Measurements from ENCODE around the gene IFNL1. TPM values are rescaled to one million over a fixed set of nuclear protein-coding genes. Genes with fewer than 3 reads are reported as not detected.
"Not testable (repeated sequence)": the region's sequence is repeated elsewhere in the genome, so short reads cannot be mapped to it uniquely, and the experiment has no call there.

Gene IFNL1
- total RNA-seq, 1 donor from 2014 or later: not detected

DNA sequence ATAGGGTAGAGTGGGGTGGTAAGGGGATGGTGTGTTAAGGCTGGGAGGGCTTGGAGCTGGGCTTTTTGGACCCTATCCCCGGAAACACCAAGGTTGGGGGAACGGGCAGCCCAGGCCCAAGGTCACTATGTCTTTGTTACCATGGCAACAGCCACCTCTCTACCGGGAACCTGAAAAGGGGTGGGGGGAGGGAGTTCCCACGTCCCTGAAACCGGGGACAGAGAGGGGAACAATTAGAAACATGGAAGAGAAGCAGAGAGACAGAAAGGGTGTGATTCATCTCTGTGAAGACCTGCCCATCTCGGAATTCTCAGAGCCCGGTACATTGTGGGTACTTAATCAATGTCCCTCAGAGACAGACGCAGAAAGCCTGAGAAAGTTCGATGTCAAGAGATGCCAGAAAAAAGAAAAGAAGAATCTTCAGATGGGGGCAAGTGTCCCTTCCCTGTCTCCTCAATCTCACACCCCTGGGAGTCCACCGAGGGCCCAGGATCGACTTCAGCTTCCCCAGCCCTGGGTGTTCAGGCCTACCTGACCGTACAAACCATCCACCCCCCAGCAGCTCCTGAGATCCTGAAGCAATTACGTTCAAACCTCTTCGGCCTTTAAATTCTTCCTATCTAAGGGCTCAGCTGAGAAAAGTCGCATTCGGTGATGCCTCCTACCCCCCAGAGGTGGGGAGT, 31.3 kb downstream of the IFNL1 start:
- DNase-seq (ENCODE audit: low spot score): no peak
- H3K36me3 Mint-ChIP-seq (ENCODE audit: low read depth): no peaks in the 10 kb centered on the region

DNA sequence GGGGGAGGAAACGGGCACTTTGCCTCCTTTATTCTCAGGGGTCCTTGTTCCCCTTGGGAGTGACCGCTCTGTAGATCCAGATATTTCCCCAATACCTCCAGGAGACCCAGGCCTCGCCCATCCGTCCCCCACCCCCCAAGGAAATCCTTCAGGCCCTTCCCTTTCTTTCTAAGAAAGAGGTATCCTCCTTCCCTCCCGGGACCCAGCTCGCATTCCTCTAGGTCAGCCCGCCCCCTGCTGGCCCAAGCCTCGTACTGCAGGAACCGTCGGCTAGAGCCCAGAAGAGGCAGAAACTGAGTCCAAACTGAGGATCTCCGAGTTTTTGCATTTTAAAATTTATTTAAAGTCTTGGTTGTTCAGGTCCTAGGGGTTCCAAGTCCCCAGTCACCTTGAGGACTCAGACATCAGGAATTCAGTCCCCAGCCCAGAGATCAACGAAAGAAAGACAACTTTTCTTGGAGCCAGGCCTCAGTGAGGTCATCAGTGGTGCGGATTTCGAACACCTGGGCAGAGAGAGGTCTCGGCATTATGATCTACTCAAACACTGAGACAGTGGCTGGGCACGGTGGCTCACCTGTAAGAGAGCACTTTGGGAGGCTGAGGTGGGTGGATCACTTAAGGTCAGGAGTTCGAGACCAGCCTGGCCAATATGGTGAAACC, 32.0 kb downstream of the IFNL1 start:
- no peak for DNase-seq (ENCODE audit: low spot score)
- Mint-ChIP-seq H3K27ac (ENCODE audit: unreplicated experiment) (no peak overlapping the region), H3K27me3 (ENCODE audit: low read depth) (peaks cover 7% of the 10 kb centered on the region), H3K9me3 (ENCODE audit: low read depth) (no peaks in the 10 kb centered on the region), H3K4me1 (ENCODE audit: low read depth) (no peaks in the 10 kb centered on the region), H3K4me3 (ENCODE audit: unreplicated experiment) (no peak overlapping the region), H3K36me3 (ENCODE audit: low read depth) (no peaks in the 10 kb centered on the region)
- TF ChIP-seq, protein P1, sequence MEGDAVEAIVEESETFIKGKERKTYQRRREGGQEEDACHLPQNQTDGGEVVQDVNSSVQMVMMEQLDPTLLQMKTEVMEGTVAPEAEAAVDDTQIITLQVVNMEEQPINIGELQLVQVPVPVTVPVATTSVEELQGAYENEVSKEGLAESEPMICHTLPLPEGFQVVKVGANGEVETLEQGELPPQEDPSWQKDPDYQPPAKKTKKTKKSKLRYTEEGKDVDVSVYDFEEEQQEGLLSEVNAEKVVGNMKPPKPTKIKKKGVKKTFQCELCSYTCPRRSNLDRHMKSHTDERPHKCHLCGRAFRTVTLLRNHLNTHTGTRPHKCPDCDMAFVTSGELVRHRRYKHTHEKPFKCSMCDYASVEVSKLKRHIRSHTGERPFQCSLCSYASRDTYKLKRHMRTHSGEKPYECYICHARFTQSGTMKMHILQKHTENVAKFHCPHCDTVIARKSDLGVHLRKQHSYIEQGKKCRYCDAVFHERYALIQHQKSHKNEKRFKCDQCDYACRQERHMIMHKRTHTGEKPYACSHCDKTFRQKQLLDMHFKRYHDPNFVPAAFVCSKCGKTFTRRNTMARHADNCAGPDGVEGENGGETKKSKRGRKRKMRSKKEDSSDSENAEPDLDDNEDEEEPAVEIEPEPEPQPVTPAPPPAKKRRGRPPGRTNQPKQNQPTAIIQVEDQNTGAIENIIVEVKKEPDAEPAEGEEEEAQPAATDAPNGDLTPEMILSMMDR (IDR thresholded peaks at IDR 0.05): peak; percentile 96

More for the DNA sequence above, 31.3 kb downstream of the IFNL1 start:
- peaks cover 7% of the 10 kb centered on the region for H3K27me3 Mint-ChIP-seq (ENCODE audit: low read depth)
- no peaks in the 10 kb centered on the region for H3K4me1 Mint-ChIP-seq (ENCODE audit: low read depth)
- TF ChIP-seq, protein P1 (IDR thresholded peaks at IDR 0.05): no peak
- H3K27ac Mint-ChIP-seq (ENCODE audit: unreplicated experiment): no peak overlapping the region
- no peaks in the 10 kb centered on the region for H3K9me3 Mint-ChIP-seq (ENCODE audit: low read depth)
- no peak overlapping the region for H3K4me3 Mint-ChIP-seq (ENCODE audit: unreplicated experiment)

DNA sequence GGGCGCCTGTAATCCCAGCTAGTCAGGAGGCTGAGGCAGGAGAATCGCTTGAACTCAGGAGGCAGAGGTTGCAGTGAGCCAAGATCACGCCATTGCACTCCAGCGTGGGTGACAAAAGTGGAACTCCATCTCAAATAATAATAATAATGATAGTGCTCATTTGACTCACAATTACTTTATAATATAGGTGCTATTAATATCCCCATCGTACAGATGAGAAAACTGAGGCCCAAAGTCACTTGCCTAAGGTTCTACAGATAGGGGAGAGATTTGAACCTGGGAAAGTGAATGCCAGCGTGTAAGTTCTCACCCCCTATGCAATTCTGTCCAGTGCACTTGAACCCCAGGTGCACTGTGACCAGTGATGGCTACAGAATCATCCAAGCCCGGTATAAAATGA, 33.7 kb downstream of the IFNL1 start:
- peaks cover 7% of the 10 kb centered on the region for H3K27me3 Mint-ChIP-seq (ENCODE audit: low read depth)
- TF ChIP-seq, protein P1 (IDR thresholded peaks at IDR 0.05): no peak
- H3K27ac Mint-ChIP-seq (ENCODE audit: unreplicated experiment): no peak overlapping the region
- no peak overlapping the region for H3K4me3 Mint-ChIP-seq (ENCODE audit: unreplicated experiment)
- H3K4me1 Mint-ChIP-seq (ENCODE audit: low read depth): no peaks in the 10 kb centered on the region
- H3K36me3 Mint-ChIP-seq (ENCODE audit: low read depth): no peaks in the 10 kb centered on the region
- H3K9me3 Mint-ChIP-seq (ENCODE audit: low read depth): no peaks in the 10 kb centered on the region
- DNase-seq (ENCODE audit: low spot score): no peak

DNA sequence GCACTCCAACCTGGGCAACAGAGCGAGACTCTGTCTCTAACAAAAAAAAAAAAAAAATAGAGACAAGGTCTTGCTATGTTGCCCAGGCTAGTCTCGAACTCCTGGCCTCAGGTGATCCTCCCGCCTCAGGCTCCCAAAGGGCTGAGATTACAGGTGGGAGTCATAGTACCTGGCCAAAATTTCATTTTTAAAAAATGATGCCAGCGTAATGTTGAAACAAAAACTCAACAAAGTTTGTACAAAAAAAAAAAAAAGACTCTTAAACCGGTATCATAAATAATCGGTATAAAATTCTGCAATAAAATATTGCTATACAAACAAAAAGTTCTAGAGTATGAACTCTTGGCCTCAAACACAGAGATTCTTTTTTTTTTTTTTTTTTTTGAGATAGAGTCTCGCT, 36.1 kb downstream of the IFNL1 start:
- H3K4me3 Mint-ChIP-seq (ENCODE audit: unreplicated experiment): no peak overlapping the region
- TF ChIP-seq, protein P1 (IDR thresholded peaks at IDR 0.05): no peak
- no peaks in the 10 kb centered on the region for H3K4me1 Mint-ChIP-seq (ENCODE audit: low read depth)
- no peak for DNase-seq (ENCODE audit: low spot score)
- H3K36me3 Mint-ChIP-seq (ENCODE audit: low read depth): no peaks in the 10 kb centered on the region
- H3K9me3 Mint-ChIP-seq (ENCODE audit: low read depth): no peaks in the 10 kb centered on the region
- peaks cover 11% of the 10 kb centered on the region for H3K27me3 Mint-ChIP-seq (ENCODE audit: low read depth)
- no peak overlapping the region for H3K27ac Mint-ChIP-seq (ENCODE audit: unreplicated experiment)

DNA sequence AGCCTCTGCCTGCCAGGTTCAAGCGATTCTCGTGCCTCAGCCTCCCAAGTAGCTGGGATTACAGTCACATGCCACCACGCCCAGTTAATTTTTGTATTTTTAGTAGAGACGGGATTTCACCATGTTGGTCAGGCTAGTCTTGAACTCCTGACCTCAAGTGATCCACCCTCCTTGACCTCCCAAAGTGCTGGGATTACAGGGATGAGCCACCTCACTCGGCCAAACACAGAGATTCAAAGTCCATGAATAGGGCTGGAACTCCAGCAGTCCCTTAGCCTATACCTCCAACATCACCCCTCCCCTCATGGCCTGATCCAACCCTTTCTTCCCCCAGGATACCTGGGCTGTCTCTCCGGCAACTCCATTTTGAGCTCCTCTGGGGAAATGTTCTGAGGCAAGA, 36.5 kb downstream of the IFNL1 start:
- H3K27ac Mint-ChIP-seq (ENCODE audit: unreplicated experiment); H3K36me3 Mint-ChIP-seq (ENCODE audit: low read depth); DNase-seq (ENCODE audit: low spot score); H3K9me3 Mint-ChIP-seq (ENCODE audit: low read depth); H3K4me1 Mint-ChIP-seq (ENCODE audit: low read depth); H3K4me3 Mint-ChIP-seq (ENCODE audit: unreplicated experiment): not testable (repeated sequence)
- peaks cover 11% of the 10 kb centered on the region for H3K27me3 Mint-ChIP-seq (ENCODE audit: low read depth)

Data from chondrocyte (in vitro differentiated cells).